Common myeloid progenitor, CD34-positive (primary cell): ENCODE results near the gene WDR48.

Experiments used
- CTCF ChIA-PET: fragments of 350-600 bp; sonication (Branson Sonifier 250); formaldehyde crosslinking; loops from one replicate; lab custom pipeline; 2021; ENCODE audit warnings: antibody characterized with exemption; lab: Charles Lee
- POLR2A ChIA-PET: fragments of 350-600 bp; sonication (Branson Sonifier 250); formaldehyde crosslinking; loops from one replicate; lab custom pipeline; 2021; ENCODE audit warnings: antibody characterized with exemption; lab: Charles Lee
- DNase-seq, 3 donors: peaks; one replicate each; pipeline versions ENCODE4 v3.0.0 to v3.0.0-alpha.2; 2013
- H3K27ac ChIP-seq, 2 experiments: 1 replicate in 1 of 2; 2 replicates in 1 of 2; pipeline ENCODE4 v1.7.0; 2013; ENCODE audit warnings: inconsistent platforms in 2 of 2, low read length in 2 of 2, mild to moderate bottlenecking in 2 of 2, low read depth in 1 of 2, moderate library complexity in 1 of 2; ENCODE audit not compliant: severe bottlenecking in 2 of 2, insufficient read depth in 1 of 2, poor library complexity in 1 of 2
- H3K27me3 ChIP-seq, 5 experiments: replicated peaks in 2 of 5; 1 replicate in 3 of 5; 2 replicates in 2 of 5; pipeline versions ENCODE4 v1.6.1 to v1.7.0; 2013; ENCODE audit warnings: low read length in 4 of 5, mild to moderate bottlenecking in 2 of 5, moderate library complexity in 2 of 5, inconsistent platforms in 1 of 5; ENCODE audit not compliant: insufficient read depth in 5 of 5, control insufficient read depth in 4 of 5
- H3K36me3 ChIP-seq, 4 experiments: 1 replicate in 2 of 4; 2 replicates in 2 of 4; pipeline versions ENCODE4 v1.6.1 to v1.7.0; 2013; ENCODE audit warnings: low read length in 3 of 4, control low read depth in 1 of 4, mild to moderate bottlenecking in 1 of 4; ENCODE audit not compliant: control insufficient read depth in 4 of 4, insufficient read depth in 4 of 4
- H3K4me1 ChIP-seq, 4 experiments: 1 replicate in 3 of 4; 2 replicates in 1 of 4; pipeline versions ENCODE4 v1.6.1 to v1.7.1; 2013; ENCODE audit warnings: low read length in 3 of 4, mild to moderate bottlenecking in 3 of 4, control low read depth in 1 of 4, inconsistent platforms in 1 of 4, moderate library complexity in 1 of 4; ENCODE audit not compliant: control insufficient read depth in 4 of 4, insufficient read depth in 4 of 4; ENCODE audit errors: control extremely low read depth in 1 of 4
- H3K4me3 ChIP-seq, 7 experiments: 1 replicate in 4 of 7; 2 replicates in 3 of 7; pipeline versions ENCODE4 v1.5.1 to v1.7.0; 2013; ENCODE audit warnings: mild to moderate bottlenecking in 7 of 7, low read length in 6 of 7, moderate library complexity in 6 of 7, inconsistent platforms in 2 of 7, low read depth in 2 of 7, control low read depth in 1 of 7; ENCODE audit not compliant: insufficient read depth in 4 of 7, control insufficient read depth in 1 of 7; ENCODE audit errors: extremely low read depth in 1 of 7
- H3K9me3 ChIP-seq, 5 experiments: 1 replicate in 4 of 5; 2 replicates in 1 of 5; pipeline versions ENCODE4 v1.6.1 to v1.7.1; 2013; ENCODE audit warnings: low read length in 4 of 5, mild to moderate bottlenecking in 2 of 5, inconsistent platforms in 1 of 5, low read depth in 1 of 5, moderate library complexity in 1 of 5; ENCODE audit not compliant: control insufficient read depth in 4 of 5, insufficient read depth in 2 of 5; ENCODE audit errors: control extremely low read depth in 1 of 5
- WGBS: methylation state at CpG from one replicate; pipeline ENCODE4 v1.1.5; 2013; ENCODE audit not compliant: insufficient coverage; 5-methylcytosine and 5-hydroxymethylcytosine counted together

Gene WDR48

DNA sequence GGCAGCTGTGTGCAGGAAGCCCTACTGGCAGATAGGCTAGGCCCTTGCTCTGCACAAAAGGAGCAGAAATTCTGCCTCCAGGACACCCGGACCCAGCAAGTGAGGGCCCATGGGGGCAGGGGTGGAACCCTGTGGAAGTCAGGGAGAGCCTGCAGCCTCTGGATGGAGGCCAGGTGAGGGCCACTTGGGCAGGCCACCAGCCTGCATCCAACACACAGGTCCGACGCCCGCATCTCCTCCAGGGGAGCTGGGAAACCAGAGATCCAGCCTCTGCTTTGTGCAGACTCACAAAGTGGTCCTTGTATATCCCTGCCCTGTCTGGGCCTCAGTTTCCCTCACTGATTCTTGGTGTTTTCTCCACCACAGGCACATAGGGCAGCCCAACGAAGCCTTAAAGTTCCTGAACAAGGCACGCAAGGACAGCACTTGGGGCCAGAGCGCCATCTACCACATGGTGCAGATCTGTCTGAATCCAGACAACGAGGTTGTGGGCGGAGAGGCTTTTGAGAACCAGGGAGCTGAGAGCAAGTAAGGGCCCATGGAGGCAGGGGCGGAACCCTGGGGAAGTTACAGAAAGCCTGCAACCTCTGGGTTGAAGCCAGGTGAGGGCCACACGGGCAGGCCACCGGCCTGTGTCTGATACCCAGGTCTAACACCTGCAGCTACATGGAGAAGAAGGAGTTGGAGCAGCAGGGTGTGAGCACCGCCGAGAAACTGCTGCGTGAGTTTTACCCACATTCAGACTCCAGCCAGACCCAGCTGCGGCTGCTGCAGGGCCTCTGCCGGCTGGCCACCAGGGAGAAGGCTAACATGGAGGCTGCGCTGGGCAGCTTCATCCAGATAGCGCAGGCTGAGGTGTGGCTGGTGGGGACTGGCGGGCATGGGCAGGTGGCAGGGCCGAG lies 85.0 kb downstream of the WDR48 start:
- no peaks in the 10 kb centered on the region for H3K27me3 ChIP-seq
- no peak overlapping the region for H3K4me3 ChIP-seq
- no peak for DNase-seq
- no peaks in the 10 kb centered on the region for H3K9me3 ChIP-seq
- 92% methylated on average over 21 of the region's 21 CpGs for WGBS
- H3K27ac ChIP-seq: no peak overlapping the region
- H3K4me1 ChIP-seq: peaks cover 0 to 20% (median 17%) of the 10 kb centered on the region in 4 experiments
- H3K36me3 ChIP-seq: peaks cover 0 to 12% (median 6%) of the 10 kb centered on the region in 4 experiments
- POLR2A ChIA-PET: interaction anchor here (0.6 kb wide), 1 partner anchor 25 kb away, joined by 3 read pairs; no protein-coding TSS in a partner anchor
- CTCF ChIA-PET: interaction anchor here (1.0 to 2.4 kb wide), 5 partner anchors 9 to 151 kb away, joined by 3 to 9 read pairs (median 5); no protein-coding TSS in a partner anchor

DNA sequence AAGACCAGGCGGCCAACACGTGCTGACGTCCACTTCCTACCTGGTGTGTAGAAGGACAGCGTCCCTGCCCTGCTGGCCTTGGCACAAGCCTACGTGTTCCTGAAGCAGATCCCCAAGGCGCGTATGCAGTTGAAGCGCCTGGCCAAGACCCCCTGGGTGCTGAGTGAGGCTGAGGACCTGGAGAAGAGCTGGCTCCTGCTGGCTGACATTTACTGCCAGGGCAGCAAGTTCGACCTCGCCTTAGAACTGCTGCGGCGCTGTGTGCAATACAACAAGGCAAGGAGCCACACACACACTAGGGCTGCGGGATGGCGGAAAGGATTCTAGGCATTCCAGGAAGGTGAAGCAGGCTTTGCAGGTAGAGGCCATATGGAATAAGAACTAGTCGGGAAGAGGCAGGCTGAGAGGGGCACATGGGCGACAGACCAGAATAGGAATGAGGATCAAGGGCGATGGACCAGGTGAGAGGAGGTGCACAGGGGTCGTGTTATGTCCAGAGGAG lies 85.7 kb downstream of the WDR48 start:
- Histone ChIP-seq H3K36me3 (peaks cover 0 to 15% (median 11%) of the 10 kb centered on the region in 4 experiments), H3K9me3 (no peaks in the 10 kb centered on the region), H3K27me3 (no peaks in the 10 kb centered on the region), H3K4me1 (peaks cover 0 to 27% (median 23%) of the 10 kb centered on the region in 4 experiments), H3K27ac (no peak overlapping the region), H3K4me3 (no peak overlapping the region)
- no peak for DNase-seq
- POLR2A ChIA-PET: no interaction called here
- CTCF ChIA-PET: interaction anchor here (1.6 to 2.4 kb wide), 3 partner anchors 11 to 151 kb away, joined by 5 to 9 read pairs (median 9); no protein-coding TSS in a partner anchor
- 98% methylated on average over 17 of the region's 18 CpGs for WGBS

DNA sequence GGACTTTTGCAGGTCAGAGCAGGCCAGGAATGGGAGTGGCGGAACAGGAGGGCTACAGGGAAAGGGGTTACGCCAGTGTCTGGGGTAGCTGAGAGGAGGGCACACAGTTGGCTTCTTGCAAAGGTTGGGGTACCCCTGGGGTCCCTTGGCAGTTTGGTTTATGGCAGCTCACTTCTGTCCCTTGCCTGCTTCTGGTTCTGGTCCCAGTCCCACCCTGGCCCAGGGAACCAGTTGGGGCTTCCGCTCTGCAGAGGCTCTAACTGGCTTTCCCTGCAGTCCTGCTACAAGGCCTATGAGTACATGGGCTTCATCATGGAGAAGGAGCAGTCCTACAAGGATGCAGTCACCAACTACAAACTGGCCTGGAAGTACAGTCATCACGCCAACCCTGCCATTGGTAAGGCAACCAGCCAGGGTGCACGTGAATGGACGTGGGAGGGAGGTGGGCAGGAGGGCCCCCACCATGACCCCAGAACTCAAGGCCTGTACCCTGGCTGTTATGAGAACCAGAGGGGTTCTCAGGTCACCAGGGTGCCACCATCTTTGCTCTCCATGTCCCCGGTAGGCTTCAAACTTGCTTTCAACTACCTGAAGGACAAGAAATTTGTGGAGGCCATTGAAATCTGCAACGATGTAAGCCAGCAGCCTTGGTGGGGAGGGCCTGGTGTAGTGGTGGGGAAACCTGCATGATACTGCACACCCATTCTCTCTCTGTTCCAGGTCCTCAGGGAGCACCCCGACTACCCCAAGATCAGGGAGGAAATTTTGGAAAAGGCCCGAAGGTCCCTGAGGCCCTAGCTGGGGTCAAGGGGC lies 86.4 kb downstream of the WDR48 start:
- Histone ChIP-seq H3K4me1 (peaks cover 0 to 31% (median 25%) of the 10 kb centered on the region in 4 experiments), H3K4me3 (no peak overlapping the region), H3K9me3 (no peaks in the 10 kb centered on the region), H3K27me3 (no peaks in the 10 kb centered on the region), H3K27ac (no peak overlapping the region), H3K36me3 (peaks cover 4 to 23% (median 18%) of the 10 kb centered on the region in 4 experiments)
- ChIA-PET POLR2A (no interaction called here), CTCF (interaction anchor here (1.3 to 2.4 kb wide), 3 partner anchors 8 to 150 kb away, joined by 3 to 9 read pairs (median 5); no protein-coding TSS in a partner anchor)
- WGBS: 97% methylated on average over 8 of the region's 10 CpGs
- DNase-seq: no peak

DNA sequence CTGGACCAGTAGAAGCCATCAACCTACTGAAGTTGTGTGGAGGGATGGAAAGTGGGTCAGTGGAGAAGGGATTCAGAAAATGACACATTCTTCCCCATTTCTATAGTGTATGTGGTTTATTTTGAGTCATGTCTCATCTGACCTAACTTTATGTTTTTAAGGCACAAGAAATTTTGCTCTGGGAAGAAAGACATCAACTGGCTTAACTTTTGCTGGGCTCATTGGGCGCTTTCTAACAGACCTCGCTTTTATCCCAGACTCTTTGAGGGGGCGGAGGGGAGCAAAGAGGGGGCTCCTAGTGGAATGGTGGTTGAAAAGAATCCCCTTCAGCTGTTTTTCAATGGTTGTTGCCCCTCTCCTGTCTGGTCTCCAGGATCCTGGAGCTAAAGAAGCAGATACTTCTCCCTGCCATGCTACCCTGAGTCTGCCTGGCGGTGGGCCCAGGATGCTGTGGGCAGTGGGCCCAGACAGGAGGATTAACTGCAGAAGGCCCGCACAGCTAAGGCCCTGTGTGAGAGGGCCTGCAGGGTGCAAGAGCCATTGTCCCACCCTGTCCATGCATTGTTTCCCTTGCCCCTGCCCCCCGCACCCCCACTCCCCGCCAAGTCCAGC lies 87.1 kb downstream of the WDR48 start:
- no peaks in the 10 kb centered on the region for H3K27me3 ChIP-seq
- CTCF ChIA-PET: interaction anchor here (1.3 kb wide), 1 partner anchor 8 kb away, joined by 3 read pairs; no protein-coding TSS in a partner anchor
- no peaks in the 10 kb centered on the region for H3K9me3 ChIP-seq
- peaks cover 7 to 30% (median 25%) of the 10 kb centered on the region in 4 experiments for H3K36me3 ChIP-seq
- DNase-seq: no peak
- H3K27ac ChIP-seq: no peak overlapping the region
- WGBS: 92% methylated on average over 1 of the region's 7 CpGs
- H3K4me1 ChIP-seq: peaks cover 0 to 31% (median 25%) of the 10 kb centered on the region in 4 experiments
- H3K4me3 ChIP-seq: no peak overlapping the region
- POLR2A ChIA-PET: no interaction called here

DNA sequence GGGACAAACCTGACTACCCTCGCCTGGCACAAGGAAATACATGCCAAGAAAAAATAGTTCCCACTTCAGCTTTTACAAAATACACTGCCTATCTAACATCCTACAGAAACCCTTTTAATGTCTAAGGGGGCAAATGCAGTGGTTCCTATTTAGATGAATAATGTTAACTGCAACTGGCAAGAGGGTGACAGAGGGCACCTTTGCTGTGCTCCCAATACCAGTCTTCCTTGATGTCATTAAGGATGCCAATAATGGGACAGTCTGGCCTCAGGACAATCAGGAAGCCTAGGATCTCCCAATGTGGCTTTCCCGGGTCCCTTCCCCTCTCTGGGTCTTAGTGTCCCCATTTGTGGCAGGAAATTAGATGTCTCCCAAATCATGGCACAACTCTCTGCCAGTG lies 87.6 kb downstream of the WDR48 start:
- DNase-seq: no peak
- Histone ChIP-seq H3K27me3 (no peaks in the 10 kb centered on the region), H3K9me3 (no peaks in the 10 kb centered on the region), H3K4me1 (peaks cover 0 to 28% (median 25%) of the 10 kb centered on the region in 4 experiments), H3K36me3 (peaks cover 9 to 35% (median 31%) of the 10 kb centered on the region in 4 experiments), H3K4me3 (no peak overlapping the region), H3K27ac (no peak overlapping the region)
- WGBS: 100% methylated on average over 1 of the region's 2 CpGs
- ChIA-PET CTCF (interaction anchor here (1.3 to 5.2 kb wide), 2 partner anchors 9 to 12 kb away, joined by 3 to 54 read pairs; no protein-coding TSS in a partner anchor), POLR2A (interaction anchor here (0.9 kb wide), 1 partner anchor 32 kb away, joined by 4 read pairs; the partner anchor contains the start of genes GORASP1 and TTC21A)

DNA sequence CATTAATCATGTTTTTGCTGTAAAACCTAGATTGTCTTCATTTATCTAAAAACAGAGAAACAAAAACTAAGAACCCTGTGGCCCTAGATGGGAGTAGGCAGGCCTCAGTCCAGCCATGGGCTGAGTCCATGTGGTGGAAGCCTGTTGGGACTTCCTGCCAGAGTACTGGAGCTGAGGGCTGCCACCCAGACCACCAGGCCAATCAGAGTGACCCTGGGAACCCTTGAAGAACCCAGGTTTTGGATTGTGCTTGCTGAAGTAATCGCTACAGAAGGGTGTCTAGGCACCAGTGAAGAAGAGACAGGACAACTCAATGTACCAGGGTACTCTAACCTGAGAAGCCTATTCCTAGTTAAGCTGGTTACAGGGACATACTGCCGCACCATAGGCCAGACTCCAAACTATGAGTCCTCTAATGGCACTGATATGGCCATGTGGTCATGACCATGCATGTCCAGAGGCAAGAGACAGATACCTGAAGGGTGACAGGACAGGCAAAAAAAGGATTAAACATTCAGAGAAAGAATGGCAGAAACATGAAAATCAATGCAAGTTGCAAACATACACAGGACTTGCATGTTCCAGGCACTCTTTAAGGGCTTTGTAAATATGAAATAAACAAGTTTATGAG lies 88.6 kb downstream of the WDR48 start:
- Histone ChIP-seq H3K4me1 (peaks cover under 1 to 31% (median 27%) of the 10 kb centered on the region in 4 experiments), H3K36me3 (peaks cover 9 to 45% (median 40%) of the 10 kb centered on the region in 4 experiments), H3K27ac (no peak overlapping the region)

More for the DNA sequence above, 88.6 kb downstream of the WDR48 start:
- no peaks in the 10 kb centered on the region for H3K9me3 ChIP-seq
- WGBS: 100% methylated on average over 2 of the region's 2 CpGs
- no peak overlapping the region for H3K4me3 ChIP-seq
- CTCF ChIA-PET: interaction anchor here (0.8 to 5.2 kb wide), 6 partner anchors 8 to 147 kb away, joined by 3 to 54 read pairs (median 4); no protein-coding TSS in a partner anchor
- POLR2A ChIA-PET: interaction anchor here (0.9 to 1.3 kb wide), 2 partner anchors 14 to 33 kb away, joined by 4 to 5 read pairs; partner anchors contain the start of genes GORASP1 and TTC21A
- H3K27me3 ChIP-seq: no peaks in the 10 kb centered on the region
- no peak for DNase-seq
